Inflammatory macrophage treated with lipopolysaccharide for 4 hours (primary cell): ENCODE results near the gene ALDH5A1.
"Not testable (repeated sequence)": the region's sequence is repeated elsewhere in the genome, so short reads cannot be mapped to it uniquely, and the experiment has no call there.

Experiments used
- DNase-seq: peaks from one replicate; pipeline ENCODE4 v3.0.0-alpha.2; 2020

Gene ALDH5A1

GRCh38 chr6:24489470-24489869, 5.3 kb upstream of the ALDH5A1 start, which contains the start of gene GPLD1:
Gene GPLD1 (minus strand): TSS chr6:24489578. CDS start chr6:24489511, 67 bp downstream.
- DNase-seq: no peak

GRCh38 chr6:24489881-24490280, 4.9 kb upstream of the ALDH5A1 start:
- DNase-seq: peak; percentile 46

DNA sequence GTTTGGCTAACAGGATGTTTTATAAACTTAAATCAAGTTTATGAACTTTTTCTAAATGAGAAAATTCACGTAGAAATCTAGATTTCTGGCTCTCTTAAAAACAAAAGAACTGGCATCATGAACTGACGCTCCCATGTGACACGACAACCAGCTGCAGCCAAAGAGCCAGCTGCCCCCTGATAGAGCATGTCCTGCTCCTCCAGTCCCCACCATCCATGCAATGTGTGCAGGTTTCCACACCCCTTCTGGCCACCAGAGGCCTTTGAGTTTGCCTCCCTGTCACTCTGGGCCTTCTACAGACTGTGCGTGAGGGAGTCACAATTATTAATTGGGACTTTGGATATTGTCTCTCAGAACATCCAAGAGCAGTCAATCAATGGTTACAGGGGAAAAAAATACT, 3.8 kb upstream of the ALDH5A1 start:
- DNase-seq: no peak

- peak; percentile 8 for DNase-seq
These were observed 2.3 kb upstream of the ALDH5A1 start for GRCh38 chr6:24492475-24492874.

DNA sequence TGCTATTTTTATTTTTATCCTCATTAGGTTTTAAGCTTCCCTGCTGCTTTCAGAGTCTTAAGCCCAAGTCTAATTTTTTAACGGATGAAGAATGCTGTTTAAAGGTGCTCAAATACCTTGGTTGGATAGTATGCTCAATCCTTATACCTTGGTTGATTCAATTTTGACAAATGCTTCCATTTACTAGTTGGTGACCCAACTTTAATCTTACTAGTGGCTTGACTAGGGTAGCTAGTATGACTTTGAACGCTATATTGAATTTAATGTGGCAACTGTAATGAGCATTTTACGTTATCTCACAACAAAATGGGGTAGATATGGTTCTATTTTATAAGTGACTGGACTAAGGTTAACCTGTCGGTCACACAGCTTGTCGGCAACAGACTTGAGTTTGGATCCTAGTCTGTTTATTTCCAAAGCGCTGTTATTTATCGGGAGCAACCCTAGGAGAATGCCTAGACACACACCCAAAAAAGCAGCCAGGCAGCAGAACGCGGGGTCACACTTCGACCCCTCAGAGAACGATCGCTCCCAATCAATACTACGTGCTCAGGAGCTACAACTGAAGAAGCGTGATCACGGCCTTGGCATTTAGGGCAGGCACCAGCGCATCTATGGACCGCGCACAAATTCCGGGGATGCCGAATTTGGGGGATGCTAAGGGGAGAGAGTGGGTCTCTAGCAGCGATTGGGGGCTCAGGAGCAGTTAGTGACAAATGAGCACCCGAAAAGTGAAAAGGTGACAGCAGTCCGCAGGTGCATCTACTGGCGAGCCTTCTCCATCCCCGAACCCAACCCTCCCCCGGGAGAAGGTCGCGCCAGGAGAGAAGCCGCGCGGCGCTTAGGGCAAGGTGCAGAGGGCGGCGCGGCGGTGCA, 586 bp upstream of the ALDH5A1 start:
- no peak for DNase-seq

DNA sequence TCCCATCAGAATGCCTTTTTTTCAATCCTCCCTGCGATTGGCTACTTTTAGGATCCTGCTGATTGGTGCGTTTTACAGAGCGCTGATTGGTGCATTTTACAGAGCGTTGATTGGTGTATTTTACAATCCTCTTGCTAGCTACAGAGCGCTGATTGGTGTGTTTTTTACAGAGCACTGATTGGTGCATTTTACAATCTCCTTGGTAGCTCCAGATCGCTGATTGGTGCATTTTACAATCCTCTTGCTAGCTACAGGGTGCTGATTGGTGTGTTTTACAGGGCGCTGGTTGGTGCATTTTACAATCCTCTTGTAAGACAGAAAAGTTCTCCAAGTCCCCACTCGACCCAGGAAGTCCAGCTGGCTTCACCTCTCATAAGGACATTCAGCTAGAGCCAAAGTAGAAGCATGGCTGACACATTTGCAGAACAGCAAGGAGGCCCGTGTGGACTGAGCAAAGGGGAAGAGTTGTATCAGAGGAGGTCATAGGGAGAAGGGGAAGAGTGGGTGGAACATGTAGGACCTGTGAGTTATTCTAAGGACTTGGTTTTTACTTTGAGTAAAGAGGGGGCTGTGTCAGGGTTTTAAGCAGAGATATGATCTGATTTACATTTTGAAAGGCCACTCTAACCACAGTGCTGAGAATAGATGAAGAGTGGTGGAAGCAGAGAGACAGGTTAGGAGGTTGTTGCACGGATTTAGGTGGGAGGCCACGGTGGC, 2.6 kb downstream of the ALDH5A1 start:
- peak; percentile 23 for DNase-seq

- DNase-seq: no peak
These were observed 5.9 kb downstream of the ALDH5A1 start for GRCh38 chr6:24500683-24501082.

GRCh38 chr6:24501374-24501773, 6.6 kb downstream of the ALDH5A1 start:
- DNase-seq: no peak

- no peak for DNase-seq
These were observed 7.1 kb downstream of the ALDH5A1 start for GRCh38 chr6:24501914-24502313.

- no peak for DNase-seq
These were observed 9.5 kb downstream of the ALDH5A1 start for GRCh38 chr6:24504287-24504648.

DNA sequence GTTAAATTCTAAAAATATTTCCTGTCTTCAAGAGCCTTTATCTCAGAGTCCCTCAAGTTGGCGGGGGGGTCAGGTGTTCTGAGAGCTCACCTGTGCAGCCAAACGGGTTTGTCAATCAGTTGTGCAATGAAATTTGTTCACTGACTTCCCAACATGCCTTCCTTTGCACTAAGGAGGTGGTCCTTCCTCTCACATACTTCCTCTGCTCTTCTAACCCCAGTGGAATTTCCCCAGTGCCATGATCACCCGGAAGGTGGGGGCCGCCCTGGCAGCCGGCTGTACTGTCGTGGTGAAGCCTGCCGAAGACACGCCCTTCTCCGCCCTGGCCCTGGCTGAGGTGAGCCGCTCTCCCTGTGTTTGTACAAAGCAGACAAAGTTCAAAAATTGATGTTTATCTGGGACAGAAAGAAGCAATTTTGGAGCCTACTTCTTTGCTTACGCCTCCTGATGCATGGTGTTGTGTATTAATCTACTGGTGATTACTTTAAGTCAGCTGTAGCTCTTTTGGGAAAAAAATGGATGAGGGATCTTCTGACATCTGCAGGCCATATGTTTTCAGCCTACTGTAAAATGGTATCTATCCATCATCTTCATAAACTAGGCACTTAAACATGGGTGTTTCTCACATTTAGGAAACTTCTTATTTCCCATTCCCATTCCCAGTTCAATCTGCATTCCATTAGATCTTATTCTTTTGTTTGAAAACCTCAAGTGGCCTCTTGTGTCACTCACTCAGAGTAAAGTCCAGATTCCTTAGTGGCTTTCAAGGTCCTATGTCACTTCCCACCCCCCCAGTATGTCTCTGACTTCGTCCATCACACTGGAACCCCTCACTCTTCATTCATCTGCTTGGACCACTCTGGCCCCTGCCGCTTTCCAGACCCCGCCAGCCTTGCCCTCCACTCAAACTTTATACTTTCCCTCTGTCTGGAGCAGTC, 10.1 kb downstream of the ALDH5A1 start:
- no peak for DNase-seq

DNA sequence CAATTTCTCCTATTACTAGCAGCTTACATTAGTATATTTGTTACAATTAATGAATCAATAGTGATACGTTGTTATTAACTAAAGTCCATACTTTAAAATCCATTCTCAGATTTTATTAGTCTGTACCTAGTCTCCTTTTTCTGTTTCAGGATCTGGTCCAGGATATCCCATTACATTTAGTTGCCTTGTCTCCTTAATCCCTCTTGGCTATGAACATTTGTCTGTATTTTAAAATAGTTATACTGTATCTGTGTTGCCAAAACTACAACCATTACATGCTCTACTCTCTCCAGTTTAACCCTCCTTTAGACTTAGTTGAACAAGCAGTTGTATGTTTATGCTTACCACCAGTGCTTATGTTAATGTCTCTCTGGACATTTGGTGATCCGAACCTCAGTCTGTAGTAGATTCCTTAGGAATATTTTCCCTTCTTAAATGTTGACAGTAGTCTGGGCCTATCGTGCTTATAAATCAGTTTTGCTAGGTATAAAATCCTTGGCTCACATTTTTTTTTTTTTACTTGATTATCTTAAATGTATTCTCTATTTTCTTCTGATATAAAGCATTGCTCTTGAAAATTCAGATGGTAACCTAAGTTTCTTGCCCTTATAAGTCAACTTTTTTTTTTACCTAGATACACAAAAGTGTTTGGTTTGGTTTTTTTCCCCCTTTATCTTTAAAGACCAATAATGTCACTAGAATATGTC, 12.2 kb downstream of the ALDH5A1 start:
- DNase-seq: no peak

DNA sequence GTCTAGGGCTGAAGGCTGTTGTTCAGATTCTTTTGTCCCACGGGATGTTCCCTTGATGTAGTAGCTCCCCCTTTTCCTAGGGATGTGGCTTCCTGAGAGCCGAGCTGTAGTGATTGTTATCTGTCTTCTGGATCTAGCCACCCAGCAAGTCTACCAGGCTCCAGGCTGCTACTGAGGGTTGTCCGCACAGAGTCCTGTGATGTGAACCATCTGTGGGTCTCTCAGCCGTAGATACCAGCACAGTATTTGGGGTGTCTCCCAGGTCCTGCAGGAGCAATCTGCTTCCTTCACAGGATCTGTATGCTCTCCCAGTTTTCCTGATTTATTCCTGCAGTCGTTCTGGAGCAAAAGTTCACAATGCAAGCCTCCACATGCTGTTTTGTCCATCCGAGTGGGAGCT, 17.2 kb downstream of the ALDH5A1 start:
- DNase-seq: not testable (repeated sequence)

DNA sequence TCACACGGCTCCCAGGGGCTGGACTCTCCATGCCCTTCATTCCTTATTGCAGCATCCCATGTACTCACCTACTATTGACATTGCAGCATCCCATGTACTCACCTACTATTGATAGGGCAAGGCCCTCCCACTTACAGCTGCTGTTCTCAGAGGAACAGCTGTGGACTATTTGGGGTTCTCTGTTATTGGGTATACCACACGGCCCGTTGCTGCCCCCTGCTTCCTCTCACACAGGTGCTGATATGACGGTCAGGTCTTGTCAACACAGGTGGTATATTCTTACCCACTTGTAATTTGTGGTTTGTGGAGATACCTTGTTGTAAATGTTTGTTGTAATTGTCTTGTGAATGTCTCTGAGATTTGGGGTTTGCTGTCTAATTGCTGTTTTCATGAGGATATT, 18.8 kb downstream of the ALDH5A1 start:
- DNase-seq: no peak

DNA sequence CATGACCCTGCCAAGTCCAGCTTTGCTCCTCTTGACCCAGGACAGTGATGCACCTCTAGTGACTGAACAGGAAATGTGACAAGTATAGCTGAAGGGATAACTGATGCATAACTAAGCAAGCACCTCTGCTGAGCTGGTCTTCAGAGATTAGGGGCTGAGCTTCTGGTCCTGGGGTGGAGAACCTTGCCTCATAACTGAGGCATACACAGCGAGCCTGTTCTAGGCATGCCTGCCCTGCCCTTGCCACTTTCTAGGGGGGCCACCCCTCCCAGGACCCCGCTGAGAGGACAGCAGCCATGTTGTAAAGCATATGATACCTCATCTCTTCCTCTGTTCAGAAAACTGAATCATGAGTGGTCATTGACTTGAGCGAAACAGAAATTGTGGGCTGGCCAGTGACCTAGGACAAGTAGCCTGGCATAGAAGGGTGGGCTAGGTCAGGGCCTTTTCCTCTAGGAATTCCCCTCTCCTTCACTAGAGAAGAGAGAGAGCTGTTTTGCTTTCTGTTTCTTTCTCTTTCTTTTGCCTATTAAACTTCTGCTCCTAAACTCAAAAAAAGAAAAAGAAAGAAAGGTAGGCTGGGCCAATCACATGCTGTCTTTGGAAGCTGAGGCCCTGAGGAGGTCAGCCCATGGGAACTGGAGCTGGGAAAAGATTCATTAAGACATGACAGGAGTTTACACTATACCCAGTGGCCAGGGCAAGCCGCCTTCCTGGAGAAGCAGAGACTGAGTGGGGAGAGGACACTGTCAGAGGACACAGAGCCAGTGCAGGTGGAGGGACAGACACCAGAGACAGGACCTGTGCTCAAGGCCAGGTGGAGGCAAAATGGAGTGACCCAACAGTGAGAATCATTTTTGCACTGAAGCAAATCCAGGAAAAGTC, 23.1 kb downstream of the ALDH5A1 start:
- DNase-seq: peak; percentile 46

DNA sequence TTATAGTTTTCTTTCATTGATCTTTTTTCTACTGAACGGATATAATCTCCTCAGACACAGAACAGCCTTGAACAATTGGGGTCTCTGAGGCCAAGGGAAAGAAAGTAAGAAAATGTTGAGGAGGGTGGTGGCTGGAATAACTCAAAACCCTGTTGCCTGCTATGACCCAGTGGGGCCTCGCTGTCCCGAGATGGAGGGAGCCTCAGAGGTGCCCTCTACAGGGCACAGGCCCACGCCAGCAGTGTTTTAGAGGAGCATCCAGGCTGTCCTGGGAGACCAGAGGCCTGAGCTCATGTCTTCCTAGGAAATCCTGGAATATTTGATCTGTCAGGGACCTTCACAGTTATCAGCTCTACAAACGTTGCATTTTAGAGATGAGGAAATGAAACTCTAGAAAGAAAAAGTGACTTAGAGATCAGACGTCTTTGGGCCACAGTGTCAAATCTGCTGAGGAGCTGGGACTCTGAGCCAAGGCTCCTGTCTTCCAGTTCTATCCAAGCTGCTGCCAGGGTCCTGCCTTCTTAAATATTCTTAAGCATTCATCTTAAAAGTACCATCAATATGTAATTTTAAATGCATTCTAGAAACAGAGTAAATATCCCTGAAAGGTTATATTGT, 26.3 kb downstream of the ALDH5A1 start:
- DNase-seq: peak; percentile 52

GRCh38 chr6:24522228-24523176, 27.7 kb downstream of the ALDH5A1 start:
- no peak for DNase-seq

- no peak for DNase-seq
These were observed 29.6 kb downstream of the ALDH5A1 start for GRCh38 chr6:24524329-24524728.

DNA sequence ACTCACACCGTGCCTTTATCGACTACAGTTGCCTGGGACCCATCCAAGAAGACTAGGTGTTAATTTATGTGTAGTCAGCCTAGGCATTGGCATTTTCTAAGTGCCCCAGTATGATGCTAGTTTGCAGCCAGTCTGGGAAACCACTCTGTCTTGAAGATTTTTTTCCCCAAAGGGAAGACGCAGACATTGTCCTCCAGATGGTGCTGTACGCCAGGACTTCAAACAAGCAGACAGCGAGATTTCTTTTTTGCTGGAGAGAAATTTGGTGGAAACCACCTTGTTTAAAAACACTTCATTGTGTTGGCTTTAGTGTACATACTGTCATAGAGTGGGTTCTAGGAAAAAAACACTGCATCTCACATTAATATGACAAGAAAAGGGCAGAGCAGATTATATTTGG, 30.0 kb downstream of the ALDH5A1 start:
- peak; percentile 15 for DNase-seq

DNA sequence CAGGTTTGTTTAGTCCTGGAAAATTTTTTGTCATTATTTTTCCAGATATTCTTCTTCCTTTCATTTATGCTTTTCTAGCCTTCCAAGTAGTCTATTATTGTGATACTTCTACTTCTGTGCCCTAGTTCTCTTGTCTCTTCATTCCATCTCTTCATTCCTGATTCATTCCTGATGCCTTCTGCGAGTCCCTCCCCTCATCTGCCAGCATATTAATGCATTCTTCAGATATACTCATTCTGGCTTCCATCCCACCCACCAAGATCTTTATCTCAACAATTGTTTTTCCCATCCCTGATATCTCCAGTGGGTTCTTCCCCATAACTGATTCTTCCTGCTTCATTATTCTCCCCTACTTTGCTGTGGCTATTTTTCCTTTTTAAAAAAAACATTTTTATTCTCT, 35.2 kb downstream of the ALDH5A1 start:
- no peak for DNase-seq
